ENCODE measurements around the gene ERFE.
A peak's percentile ranks its signal among the peaks of the same experiment; 100 is the strongest.

ERFE gene

DNA sequence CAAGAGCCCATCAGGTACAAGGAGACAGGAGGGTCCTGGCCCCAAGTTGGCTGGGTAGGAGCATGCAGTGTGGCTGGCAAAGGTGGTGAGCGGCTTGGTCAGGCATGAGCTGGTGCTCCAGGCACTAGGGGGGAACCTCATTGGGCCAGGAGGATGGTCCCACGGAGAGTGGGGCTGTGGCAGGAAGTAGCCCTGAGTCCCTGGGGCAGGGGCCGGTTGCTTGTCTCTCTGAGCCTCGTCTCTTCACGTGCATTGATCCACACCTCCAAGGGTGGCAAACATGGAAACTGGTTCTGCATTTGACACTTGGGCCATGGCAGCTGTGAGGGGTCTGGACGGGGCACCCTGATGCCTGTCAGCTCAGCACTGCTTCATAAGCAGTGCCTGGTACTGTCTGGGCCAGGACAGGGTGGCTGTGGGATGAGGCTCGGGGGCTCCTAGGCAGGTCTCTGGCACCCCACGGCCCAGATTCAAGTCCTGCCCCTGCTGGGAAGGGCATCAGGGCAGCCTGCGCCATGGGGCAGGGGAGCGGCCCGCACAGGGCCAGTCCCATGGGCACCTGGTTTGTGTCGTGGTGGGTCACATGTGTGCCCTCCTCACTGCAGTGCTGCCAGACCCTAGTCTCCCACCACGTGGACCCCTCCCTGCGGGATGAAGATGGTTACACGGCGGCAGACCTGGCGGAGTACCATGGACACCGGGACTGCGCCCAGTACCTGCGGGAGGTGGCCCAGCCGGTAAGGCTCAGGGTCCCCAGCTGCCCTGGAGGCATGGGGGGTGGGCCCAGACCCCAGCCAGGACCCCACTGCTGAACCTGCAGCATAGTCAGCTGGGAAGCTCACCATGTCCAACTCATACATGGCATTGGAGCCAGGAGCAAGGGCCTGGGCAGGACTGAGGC lies 42.2 kb upstream of the ERFE start:
- Mint-ChIP-seq H3K4me3 (no peak overlapping the region), H3K4me1 (no peaks in the 10 kb centered on the region), H3K9me3 (peaks cover 15% of the 10 kb centered on the region), H3K36me3 (ENCODE audit: low read depth) (peaks cover 7% of the 10 kb centered on the region), H3K27ac (no peak overlapping the region), H3K27me3 (ENCODE audit: low read depth) (peaks cover 41% of the 10 kb centered on the region)
- TF ChIP-seq, protein P1, sequence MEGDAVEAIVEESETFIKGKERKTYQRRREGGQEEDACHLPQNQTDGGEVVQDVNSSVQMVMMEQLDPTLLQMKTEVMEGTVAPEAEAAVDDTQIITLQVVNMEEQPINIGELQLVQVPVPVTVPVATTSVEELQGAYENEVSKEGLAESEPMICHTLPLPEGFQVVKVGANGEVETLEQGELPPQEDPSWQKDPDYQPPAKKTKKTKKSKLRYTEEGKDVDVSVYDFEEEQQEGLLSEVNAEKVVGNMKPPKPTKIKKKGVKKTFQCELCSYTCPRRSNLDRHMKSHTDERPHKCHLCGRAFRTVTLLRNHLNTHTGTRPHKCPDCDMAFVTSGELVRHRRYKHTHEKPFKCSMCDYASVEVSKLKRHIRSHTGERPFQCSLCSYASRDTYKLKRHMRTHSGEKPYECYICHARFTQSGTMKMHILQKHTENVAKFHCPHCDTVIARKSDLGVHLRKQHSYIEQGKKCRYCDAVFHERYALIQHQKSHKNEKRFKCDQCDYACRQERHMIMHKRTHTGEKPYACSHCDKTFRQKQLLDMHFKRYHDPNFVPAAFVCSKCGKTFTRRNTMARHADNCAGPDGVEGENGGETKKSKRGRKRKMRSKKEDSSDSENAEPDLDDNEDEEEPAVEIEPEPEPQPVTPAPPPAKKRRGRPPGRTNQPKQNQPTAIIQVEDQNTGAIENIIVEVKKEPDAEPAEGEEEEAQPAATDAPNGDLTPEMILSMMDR (IDR thresholded peaks at IDR 0.05; ENCODE audit: unreplicated experiment in 3 of 3), result no peak

GRCh38 chr2:238117199-238118154 lies 41.3 kb upstream of the ERFE start:
- peaks cover 15% of the 10 kb centered on the region for H3K9me3 Mint-ChIP-seq
- H3K4me1 Mint-ChIP-seq, result no peaks in the 10 kb centered on the region
- H3K27ac Mint-ChIP-seq, result no peak overlapping the region
- H3K4me3 Mint-ChIP-seq, result no peak overlapping the region
- peaks cover 45% of the 10 kb centered on the region for H3K27me3 Mint-ChIP-seq (ENCODE audit: low read depth)
- peaks cover 7% of the 10 kb centered on the region for H3K36me3 Mint-ChIP-seq (ENCODE audit: low read depth)
- TF ChIP-seq, protein P1 (IDR thresholded peaks at IDR 0.05; ENCODE audit: unreplicated experiment in 3 of 3), result no peak

DNA sequence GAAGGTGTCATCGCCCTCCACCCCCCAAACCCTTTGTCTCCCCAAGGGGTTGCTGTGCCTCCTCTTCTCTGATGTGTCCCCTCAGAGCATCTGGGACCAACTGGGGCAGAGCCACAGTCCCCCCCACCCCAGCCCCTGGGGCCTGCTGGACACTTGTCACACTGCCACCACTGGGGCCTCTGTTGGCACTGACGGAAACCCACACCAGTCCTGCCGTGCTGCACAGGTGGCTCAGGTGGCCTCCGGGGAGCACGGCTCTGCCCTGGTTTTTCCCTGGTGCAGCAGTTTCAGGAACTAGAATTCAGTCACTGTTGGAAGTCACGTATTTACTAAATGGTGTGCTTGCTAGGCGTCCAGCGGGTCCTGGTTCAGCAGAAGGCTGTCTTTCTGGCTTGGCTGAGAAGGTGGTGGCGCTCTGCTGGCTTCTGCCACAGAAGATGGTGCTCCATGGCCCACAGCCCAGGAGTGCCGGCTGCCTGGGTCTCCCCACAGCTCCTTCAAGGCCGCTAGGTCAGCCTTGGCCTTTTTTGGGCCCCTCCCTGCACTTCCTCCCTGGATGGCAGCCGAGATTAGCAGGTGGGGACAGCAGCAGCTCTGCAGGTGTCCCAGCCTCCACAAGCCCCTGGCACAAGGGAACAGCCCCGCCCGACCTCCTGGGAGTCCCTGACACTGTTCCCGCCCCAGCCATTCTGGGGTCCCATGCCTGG lies 38.9 kb upstream of the ERFE start:
- no peaks in the 10 kb centered on the region for H3K4me1 Mint-ChIP-seq
- peaks cover 40% of the 10 kb centered on the region for H3K27me3 Mint-ChIP-seq (ENCODE audit: low read depth)
- peaks cover 2% of the 10 kb centered on the region for H3K9me3 Mint-ChIP-seq
- no peak overlapping the region for H3K27ac Mint-ChIP-seq
- TF ChIP-seq, protein P1 (IDR thresholded peaks at IDR 0.05; ENCODE audit: unreplicated experiment in 3 of 3), result no peak
- H3K4me3 Mint-ChIP-seq, result no peak overlapping the region
- no peaks in the 10 kb centered on the region for H3K36me3 Mint-ChIP-seq (ENCODE audit: low read depth)

DNA sequence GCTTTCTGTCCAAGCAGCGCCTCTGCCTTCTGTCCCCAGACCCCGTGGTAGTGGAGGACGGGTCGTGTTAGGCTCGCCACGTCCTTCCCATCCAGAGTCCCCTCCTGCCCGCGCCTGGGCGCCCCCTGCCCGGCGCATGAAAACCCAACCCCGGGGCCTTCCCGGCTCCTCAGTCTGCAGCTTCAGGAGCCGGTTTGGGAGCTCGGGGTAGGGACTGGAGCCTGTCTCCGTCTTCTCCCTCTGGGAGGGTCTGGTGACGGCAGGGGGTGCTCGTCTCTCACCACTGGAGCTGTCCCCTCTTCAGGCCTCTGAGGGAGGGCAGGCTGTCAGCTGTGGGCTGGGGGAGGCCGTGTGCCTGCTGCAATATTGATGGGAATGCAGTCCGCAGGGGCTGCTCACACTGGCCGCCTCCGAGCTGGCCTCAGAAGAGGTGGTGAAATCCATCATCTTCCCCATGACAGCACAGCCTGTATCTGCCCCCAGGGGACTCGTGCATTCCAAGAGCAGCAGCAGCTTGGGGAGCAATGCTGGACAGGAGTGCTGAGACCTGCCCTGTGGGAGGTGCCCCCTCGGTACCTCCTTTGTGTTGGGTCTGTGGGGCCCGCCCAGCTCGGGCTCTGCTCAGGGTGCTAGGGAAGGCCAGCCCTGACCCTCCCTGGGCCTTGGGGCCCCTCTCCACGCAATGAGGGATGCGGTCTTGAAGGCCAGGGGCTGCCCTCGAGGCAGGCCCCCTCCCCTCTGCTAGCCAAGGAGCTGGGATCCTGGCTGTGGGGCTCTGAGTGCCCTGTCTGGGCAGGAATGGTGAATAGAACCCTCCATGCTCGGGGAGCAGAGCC lies 38.1 kb upstream of the ERFE start:
- Mint-ChIP-seq H3K36me3 (ENCODE audit: low read depth) (no peaks in the 10 kb centered on the region), H3K27me3 (ENCODE audit: low read depth) (peaks cover 40% of the 10 kb centered on the region), H3K4me3 (no peak overlapping the region), H3K27ac (peak overlapping the region in 1 of 3 experiments; percentile 20), H3K9me3 (no peaks in the 10 kb centered on the region), H3K4me1 (no peaks in the 10 kb centered on the region)
- TF ChIP-seq, protein P1 (IDR thresholded peaks at IDR 0.05; ENCODE audit: unreplicated experiment in 3 of 3), result peak; percentile 42 to 54 (median 53)

All from nephron (organoid).